Measurements from ENCODE around the gene TENM3. TPM values are rescaled to one million over a fixed set of nuclear protein-coding genes. Genes with fewer than 3 reads are reported as not detected.

The TENM3 gene
- total RNA-seq, 2 experiments from 2014 or later = not detected

- ChIA-PET CTCF (no interaction called here), POLR2A (no interaction called here)
- Mint-ChIP-seq H3K4me1 (ENCODE audit: low read depth) (no peaks in the 10 kb centered on the region), H3K27ac (no peak overlapping the region), H3K27me3 (no peaks in the 10 kb centered on the region), H3K36me3 (ENCODE audit: low read depth) (no peaks in the 10 kb centered on the region), H3K9me3 (no peaks in the 10 kb centered on the region), H3K4me3 (no peak overlapping the region)
- Histone ChIP-seq H3K27ac (ENCODE audit: low read depth in 1 of 2, low read length in 2 of 2) (no peak overlapping the region), H3K27me3 (ENCODE audit: control insufficient read depth in 1 of 2, insufficient read depth in 2 of 2, low read length in 2 of 2) (no peaks in the 10 kb centered on the region), H3K4me1 (ENCODE audit: insufficient read depth, low read length) (no peaks in the 10 kb centered on the region), H3K36me3 (ENCODE audit: insufficient read depth, low read length) (no peaks in the 10 kb centered on the region), H3K4me3 (ENCODE audit: low read length) (no peak overlapping the region), H3K9me3 (ENCODE audit: control insufficient read depth in 1 of 2, insufficient read depth in 1 of 2, low read length in 2 of 2) (peaks cover 0 to 3% of the 10 kb centered on the region in 2 experiments)
- intact Hi-C loops (cut with DNase I, micrococcal nuclease) = no loop called here
- no peak for TF ChIP-seq CTCF (IDR thresholded peaks at IDR 0.05)
- ATAC-seq (ENCODE audit: poor library complexity) = no peak
- no peak for DNase-seq
Measured at GRCh38 chr4:182748949-182749348, 505.7 kb downstream of the TENM3 start.

GRCh38 chr4:182749667-182750167, 506.5 kb downstream of the TENM3 start:
- Histone ChIP-seq H3K9me3 (ENCODE audit: control insufficient read depth in 1 of 2, insufficient read depth in 1 of 2, low read length in 2 of 2) (peaks cover 0 to 3% of the 10 kb centered on the region in 2 experiments), H3K4me3 (ENCODE audit: low read length) (no peak overlapping the region), H3K36me3 (ENCODE audit: insufficient read depth, low read length) (no peaks in the 10 kb centered on the region), H3K27ac (ENCODE audit: low read depth in 1 of 2, low read length in 2 of 2) (no peak overlapping the region), H3K27me3 (ENCODE audit: control insufficient read depth in 1 of 2, insufficient read depth in 2 of 2, low read length in 2 of 2) (no peaks in the 10 kb centered on the region), H3K4me1 (ENCODE audit: insufficient read depth, low read length) (no peaks in the 10 kb centered on the region)
- Mint-ChIP-seq H3K9me3 (no peaks in the 10 kb centered on the region), H3K27ac (no peak overlapping the region), H3K4me1 (ENCODE audit: low read depth) (no peaks in the 10 kb centered on the region), H3K27me3 (no peaks in the 10 kb centered on the region), H3K4me3 (no peak overlapping the region), H3K36me3 (ENCODE audit: low read depth) (no peaks in the 10 kb centered on the region)
- ATAC-seq (ENCODE audit: poor library complexity) (no peak), DNase-seq (no peak)
- no peak for TF ChIP-seq CTCF (IDR thresholded peaks at IDR 0.05)
- ChIA-PET POLR2A (no interaction called here), CTCF (no interaction called here)
- intact Hi-C loops (cut with DNase I, micrococcal nuclease) = no loop called here

GRCh38 chr4:182752158-182752910, 509.1 kb downstream of the TENM3 start:
- Histone ChIP-seq H3K36me3 (ENCODE audit: insufficient read depth, low read length) (no peaks in the 10 kb centered on the region), H3K27me3 (ENCODE audit: control insufficient read depth in 1 of 2, insufficient read depth in 2 of 2, low read length in 2 of 2) (no peaks in the 10 kb centered on the region), H3K4me3 (ENCODE audit: low read length) (no peak overlapping the region), H3K27ac (ENCODE audit: low read depth in 1 of 2, low read length in 2 of 2) (no peak overlapping the region), H3K9me3 (ENCODE audit: control insufficient read depth in 1 of 2, insufficient read depth in 1 of 2, low read length in 2 of 2) (peaks cover 0 to 8% of the 10 kb centered on the region in 2 experiments), H3K4me1 (ENCODE audit: insufficient read depth, low read length) (no peaks in the 10 kb centered on the region)
- H3K9me3 Mint-ChIP-seq = no peaks in the 10 kb centered on the region
- H3K27me3 Mint-ChIP-seq = no peaks in the 10 kb centered on the region
- intact Hi-C loops (cut with DNase I, micrococcal nuclease) = no loop called here
- no peak overlapping the region for H3K27ac Mint-ChIP-seq
- ChIA-PET POLR2A (no interaction called here), CTCF (no interaction called here)
- DNase-seq (no peak), ATAC-seq (ENCODE audit: poor library complexity) (no peak)
- no peak for TF ChIP-seq CTCF (IDR thresholded peaks at IDR 0.05)
- H3K36me3 Mint-ChIP-seq (ENCODE audit: low read depth) = no peaks in the 10 kb centered on the region
- no peak overlapping the region for H3K4me3 Mint-ChIP-seq
- no peaks in the 10 kb centered on the region for H3K4me1 Mint-ChIP-seq (ENCODE audit: low read depth)
